Endothelial cell of umbilical vein (primary cell): ENCODE measurements around the gene DNAJB11. TPM values are rescaled to one million over a fixed set of nuclear protein-coding genes. Genes with fewer than 3 reads are reported as not detected.

Experiments used
- BruUV-seq: library from RNA; stranded (reverse); fragments of 400-500 nt; replicated peaks from 2 replicates; lab custom pipeline; 2021; lab: Mats Ljungman, UMichigan
- CTCF ChIA-PET: fragments of 300-600, 350-600 bp; sonication (Branson Sonifier 250); formaldehyde crosslinking; loops from one replicate; lab custom pipeline; 2021; ENCODE audit warnings: antibody characterized with exemption, inconsistent platforms; lab: Charles Lee
- POLR2A ChIA-PET: fragments of 300-600, 350-600 bp; sonication (Branson Sonifier 250); formaldehyde crosslinking; loops from one replicate; lab custom pipeline; 2021; ENCODE audit warnings: antibody characterized with exemption, inconsistent platforms; lab: Charles Lee
- DNase-seq: peaks from one replicate; pipeline ENCODE4 v3.0.0-alpha.2; 2011; ENCODE audit warnings: low read depth, low spot score
- FAIRE-seq: peaks from 2 replicates; lab custom pipeline; 2011; peaks lifted over from hg19 to GRCh38; lab: Jason Lieb, UNC
- H2AFZ ChIP-seq: 2 replicates; pipeline ENCODE4 v1.6.0; 2012; ENCODE audit warnings: low read depth, low read length, control low read depth, inconsistent platforms
- H3K27ac ChIP-seq: 2 replicates; pipeline ENCODE4 v1.5.1; 2011; ENCODE audit warnings: low read depth, mild to moderate bottlenecking, control low read depth, low read length, moderate library complexity; ENCODE audit not compliant: insufficient read depth
- H3K27me3 ChIP-seq, 2 experiments: 2 replicates each; pipeline versions ENCODE4 v1.6.0 to v1.6.1; 2011; ENCODE audit warnings: low read length in 2 of 2, mixed read lengths in 1 of 2; ENCODE audit not compliant: control insufficient read depth in 2 of 2, insufficient read depth in 2 of 2
- H3K36me3 ChIP-seq, 2 experiments: 2 replicates in 1 of 2; 3 replicates in 1 of 2; pipeline ENCODE4 v1.5.1; 2011; ENCODE audit warnings: low read length in 2 of 2, mild to moderate bottlenecking in 1 of 2, moderate library complexity in 1 of 2; ENCODE audit not compliant: control insufficient read depth in 2 of 2, insufficient read depth in 2 of 2; ENCODE audit errors: extremely low read depth in 1 of 2
- H3K4me1 ChIP-seq: 3 replicates; pipeline ENCODE4 v1.5.1; 2011; ENCODE audit warnings: mild to moderate bottlenecking, low read length; ENCODE audit not compliant: control insufficient read depth, insufficient read depth; ENCODE audit errors: extremely low read depth
- H3K4me2 ChIP-seq: 2 replicates; pipeline ENCODE4 v1.6.1; 2011; ENCODE audit warnings: low read length, control low read depth, mixed read lengths; ENCODE audit not compliant: insufficient read depth
- H3K4me3 ChIP-seq, 3 experiments: fragments of 200-600 bp in 1 of 3; sonication (generic), shearing (Covaris generic) in 1 of 3; replicated peaks in 1 of 3; 2 replicates each; pipeline ENCODE4 v1.5.1; 2011 to 2016; ENCODE audit warnings: control low read depth in 3 of 3, low read length in 3 of 3, mild to moderate bottlenecking in 2 of 3, inconsistent platforms in 1 of 3, low read depth in 1 of 3, moderate library complexity in 1 of 3; ENCODE audit not compliant: insufficient read depth in 1 of 3
- H3K79me2 ChIP-seq: 2 replicates; pipeline ENCODE4 v1.6.0; 2012; ENCODE audit warnings: low read length, inconsistent platforms; ENCODE audit not compliant: control insufficient read depth, insufficient read depth
- H3K9ac ChIP-seq: replicated peaks from 2 replicates; pipeline ENCODE3; 2011; ENCODE audit warnings: low read length, control low read depth; ENCODE audit not compliant: insufficient read depth; ENCODE audit errors: extremely low read depth
- H3K9me1 ChIP-seq: replicated peaks from 3 replicates; pipeline ENCODE4 v1.6.0; 2011; ENCODE audit warnings: mild to moderate bottlenecking, low read length; ENCODE audit not compliant: control insufficient read depth, insufficient read depth; ENCODE audit errors: extremely low read depth
- H3K9me3 ChIP-seq: replicated peaks from 2 replicates; pipeline ENCODE4 v1.5.1; 2012; ENCODE audit warnings: low read length, inconsistent platforms; ENCODE audit not compliant: control insufficient read depth, insufficient read depth
- H4K20me1 ChIP-seq: replicated peaks from 2 replicates; pipeline ENCODE3; 2011; ENCODE audit warnings: mild to moderate bottlenecking, low read length; ENCODE audit not compliant: control insufficient read depth, insufficient read depth; ENCODE audit errors: extremely low read depth
- EZH2 ChIP-seq: IDR thresholded peaks from 2 replicates; pipeline ENCODE4 v1.6.1; 2012; ENCODE audit warnings: borderline replicate concordance, low read depth, mild to moderate bottlenecking, moderate library complexity, low read length, inconsistent platforms; ENCODE audit not compliant: severe bottlenecking
- FOS ChIP-seq: IDR thresholded peaks from 2 replicates; pipeline ENCODE4 v1.6.1; 2011; ENCODE audit warnings: mild to moderate bottlenecking, low read length, moderate library complexity, borderline replicate concordance; ENCODE audit not compliant: insufficient read depth
- GATA2 ChIP-seq: IDR thresholded peaks from 2 replicates; pipeline ENCODE4 v1.7.0; 2011; ENCODE audit warnings: low read depth, mild to moderate bottlenecking, moderate library complexity, mixed read lengths, low read length; ENCODE audit not compliant: insufficient read length, insufficient read depth
- JUN ChIP-seq: IDR thresholded peaks from 2 replicates; pipeline ENCODE4 v1.6.1; 2011; ENCODE audit warnings: borderline replicate concordance, low read depth; ENCODE audit not compliant: insufficient read length, insufficient read depth
- MYC ChIP-seq: IDR thresholded peaks from one replicate; pipeline ENCODE4 v1.6.1; 2011; ENCODE audit warnings: mild to moderate bottlenecking, low read depth, low read length
- POLR2A ChIP-seq: IDR thresholded peaks from 2 replicates; pipeline ENCODE4 v1.6.1; 2012; ENCODE audit warnings: low read depth, mild to moderate bottlenecking, control low read depth, low read length
- POLR2AphosphoS5 ChIP-seq: IDR thresholded peaks from 2 replicates; pipeline ENCODE4 v1.6.1; 2012; ENCODE audit warnings: low read depth, mild to moderate bottlenecking, control low read depth, low read length, moderate library complexity; ENCODE audit not compliant: insufficient read depth
- dilution Hi-C: fragments of 300-500 bp; cut with MboI; formaldehyde crosslinking; loops from one replicate; pipeline ENCODE4 v1.15.0; 2019; ENCODE audit warnings: low sequenced_read_pairs; ENCODE audit not compliant: extremely low pct_ligation_motif_present
- intact Hi-C: fragments of 100-400 bp; cut with micrococcal nuclease; formaldehyde crosslinking; loops from one replicate; pipeline ENCODE4 v1.10.0; 2022
- polyA plus RNA-seq, 4 experiments: library from polyadenylated mRNA; depleted of rRNA in 3 of 4; stranded (reverse) in 3 of 4; unstranded in 1 of 4; fragments of >200 nt; gene quantifications; 2 replicates each; pipeline versions ENCODE4 v1.2.1 to v1.2.3, GENCODE V29; 2011 to 2012; ENCODE audit warnings: missing spikeins in 1 of 4
- total RNA-seq: library from RNA; stranded (reverse); gene quantifications from 2 replicates; pipeline ENCODE4 v1.2.3, GENCODE V29; 2021
- TF ChIP-seq, protein P1 (sequence below): IDR thresholded peaks from 2 replicates; pipeline ENCODE4 v1.6.1; 2011; ENCODE audit not compliant: insufficient read depth, insufficient read length
- TF ChIP-seq, protein P2 (sequence below), 2 donors: IDR thresholded peaks; 1 replicate in 1 of 2; 2 replicates in 1 of 2; pipeline ENCODE4 v1.5.1; 2011; ENCODE audit warnings: low read length in 2 of 2, mild to moderate bottlenecking in 2 of 2, moderate library complexity in 2 of 2, control low read depth in 1 of 2, inconsistent platforms in 1 of 2, low read depth in 1 of 2; ENCODE audit not compliant: insufficient read depth in 1 of 2; ENCODE audit errors: extremely low read depth in 1 of 2

DNAJB11 gene
- total and polyA plus RNA-seq, 2 donors (not counting 3 experiments of a cell fraction or from before 2014, with no cell fraction given): 39.5 to 87.6 TPM

DNA sequence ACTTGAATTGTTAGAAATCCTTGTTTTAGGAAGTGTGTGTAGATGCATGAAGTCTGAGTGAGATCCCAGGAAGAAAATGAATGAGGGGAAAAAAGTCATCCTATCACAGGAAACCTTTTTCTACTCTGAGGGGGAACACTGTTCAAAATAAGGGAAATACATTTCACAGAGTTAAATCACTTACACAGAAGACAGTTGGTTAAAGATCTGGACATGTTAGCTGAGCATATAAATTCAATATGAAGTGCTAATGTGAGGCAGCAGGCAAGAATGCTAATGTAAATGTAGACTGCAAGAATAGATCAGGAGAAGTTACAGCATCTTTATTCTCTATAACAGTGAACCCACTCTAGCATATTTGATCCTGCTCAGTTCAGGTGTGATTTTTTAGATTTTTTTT, 5.9 kb upstream of the DNAJB11 start:
- Histone ChIP-seq H3K4me3 (no peak overlapping the region), H3K9me1 (no peaks in the 10 kb centered on the region), H3K27ac (no peak overlapping the region), H3K4me2 (no peak overlapping the region), H2AFZ (no peak overlapping the region), H3K4me1 (peaks cover 6% of the 10 kb centered on the region), H3K36me3 (peaks cover 0 to 3% of the 10 kb centered on the region in 2 experiments), H3K9me3 (no peaks in the 10 kb centered on the region), H4K20me1 (no peaks in the 10 kb centered on the region), H3K79me2 (peaks cover 39% of the 10 kb centered on the region), H3K9ac (no peak overlapping the region), H3K27me3 (no peaks in the 10 kb centered on the region)
- FAIRE-seq: no peak
- TF ChIP-seq JUN (no peak), FOS (no peak)
- TF ChIP-seq, protein P1, sequence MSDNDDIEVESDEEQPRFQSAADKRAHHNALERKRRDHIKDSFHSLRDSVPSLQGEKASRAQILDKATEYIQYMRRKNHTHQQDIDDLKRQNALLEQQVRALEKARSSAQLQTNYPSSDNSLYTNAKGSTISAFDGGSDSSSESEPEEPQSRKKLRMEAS: no peak
- TF ChIP-seq, protein P2, sequence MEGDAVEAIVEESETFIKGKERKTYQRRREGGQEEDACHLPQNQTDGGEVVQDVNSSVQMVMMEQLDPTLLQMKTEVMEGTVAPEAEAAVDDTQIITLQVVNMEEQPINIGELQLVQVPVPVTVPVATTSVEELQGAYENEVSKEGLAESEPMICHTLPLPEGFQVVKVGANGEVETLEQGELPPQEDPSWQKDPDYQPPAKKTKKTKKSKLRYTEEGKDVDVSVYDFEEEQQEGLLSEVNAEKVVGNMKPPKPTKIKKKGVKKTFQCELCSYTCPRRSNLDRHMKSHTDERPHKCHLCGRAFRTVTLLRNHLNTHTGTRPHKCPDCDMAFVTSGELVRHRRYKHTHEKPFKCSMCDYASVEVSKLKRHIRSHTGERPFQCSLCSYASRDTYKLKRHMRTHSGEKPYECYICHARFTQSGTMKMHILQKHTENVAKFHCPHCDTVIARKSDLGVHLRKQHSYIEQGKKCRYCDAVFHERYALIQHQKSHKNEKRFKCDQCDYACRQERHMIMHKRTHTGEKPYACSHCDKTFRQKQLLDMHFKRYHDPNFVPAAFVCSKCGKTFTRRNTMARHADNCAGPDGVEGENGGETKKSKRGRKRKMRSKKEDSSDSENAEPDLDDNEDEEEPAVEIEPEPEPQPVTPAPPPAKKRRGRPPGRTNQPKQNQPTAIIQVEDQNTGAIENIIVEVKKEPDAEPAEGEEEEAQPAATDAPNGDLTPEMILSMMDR (IDR thresholded peaks at IDR 0.05; ENCODE audit: extremely low read depth in 1 of 2, insufficient read depth in 1 of 2, low read depth in 1 of 2, low read length in 2 of 2): no peak
- DNase-seq: no peak
- CTCF ChIA-PET: no interaction called here
- no TSS peak for BruUV-seq
- intact Hi-C loops: no loop called here
- dilution Hi-C loops: no loop called here
- POLR2A ChIA-PET: no interaction called here

DNA sequence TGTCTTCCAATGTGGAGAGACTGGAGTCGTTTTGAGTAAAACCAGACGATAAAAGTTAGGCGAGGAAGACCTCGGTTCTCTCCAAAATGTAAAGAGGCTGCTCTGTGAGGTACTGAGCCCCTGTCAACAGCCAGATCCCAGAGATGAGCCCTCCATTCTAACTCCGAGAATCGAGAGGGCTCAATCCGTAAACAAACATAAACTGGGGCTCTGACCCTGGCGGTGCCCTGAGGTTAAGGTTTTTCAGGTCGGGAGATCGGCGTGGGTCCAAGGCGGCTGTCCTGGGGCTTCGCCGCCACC, 3.8 kb upstream of the DNAJB11 start:
- Histone ChIP-seq H3K27ac (peak overlapping the region; percentile 54), H3K9me3 (no peaks in the 10 kb centered on the region), H3K27me3 (no peaks in the 10 kb centered on the region), H3K9ac (peak overlapping the region; percentile 86), H3K4me1 (peaks cover 15% of the 10 kb centered on the region), H4K20me1 (no peaks in the 10 kb centered on the region), H3K4me2 (peak overlapping the region; percentile 84), H3K36me3 (peaks cover 0 to 3% of the 10 kb centered on the region in 2 experiments), H2AFZ (peak overlapping the region; percentile 73), H3K4me3 (peak overlapping the region; percentile 68 to 99 (median 84)), H3K9me1 (no peaks in the 10 kb centered on the region), H3K79me2 (peaks cover 33% of the 10 kb centered on the region)
- intact Hi-C loops: loop anchor here (2.0 to 5.0 kb wide), 3 partner anchors 26 to 366 kb away; partner anchors contain the start of gene ST6GAL1
- FAIRE-seq (no peak), DNase-seq (no peak)
- BruUV-seq: TSS peak; percentile 12
- dilution Hi-C loops: no loop called here
- POLR2A ChIA-PET: no interaction called here
- CTCF ChIA-PET: interaction anchor here (1.2 kb wide), 2 partner anchors 26 to 583 kb away, joined by 5 to 6 read pairs; no protein-coding TSS in a partner anchor
- no peak for TF ChIP-seq GATA2
- TF ChIP-seq FOS: no peak
- TF ChIP-seq POLR2A: no peak
- TF ChIP-seq JUN: no peak
- TF ChIP-seq POLR2AphosphoS5: no peak
- TF ChIP-seq EZH2: no peak
- TF ChIP-seq MYC: no peak
- TF ChIP-seq, protein P2 (IDR thresholded peaks at IDR 0.05; ENCODE audit: extremely low read depth in 1 of 2, insufficient read depth in 1 of 2, low read depth in 1 of 2, low read length in 2 of 2): no peak
- TF ChIP-seq, protein P1: no peak
